Thoracic aorta (tissue), 2 donors: ENCODE results near the gene WWTR1. TPM values are rescaled to one million over a fixed set of nuclear protein-coding genes. Genes with fewer than 3 reads are reported as not detected.

ENCODE experiments used
- ATAC-seq: fragments of 150-250 bp; one replicate; pipeline ENCODE4 v1.8.0; 2017; ENCODE audit warnings: low read depth; ENCODE audit not compliant: insufficient number of reproducible peaks, low FRiP score
- DNase-seq: peaks from one replicate; pipeline ENCODE4 v3.0.0-alpha.2; 2020; ENCODE audit warnings: low spot score
- H3K27ac ChIP-seq, 2 donors: fragments of 200-600 bp; sonication (generic); 1 replicate in 1 of 2; 2 replicates in 1 of 2; pipeline ENCODE4 v1.5.1; 2016; ENCODE audit warnings: mild to moderate bottlenecking in 2 of 2, moderate library complexity in 2 of 2
- H3K27me3 ChIP-seq: fragments of 200-600 bp; sonication (generic); replicated peaks from 2 replicates; pipeline ENCODE4 v1.6.0; 2016; ENCODE audit warnings: mild to moderate bottlenecking; ENCODE audit not compliant: insufficient read depth
- H3K36me3 ChIP-seq: fragments of 200-600 bp; sonication (generic); one replicate; pipeline ENCODE4 v1.5.1; 2016
- H3K4me1 ChIP-seq, 2 donors: fragments of 200-600 bp; sonication (generic); 1 replicate in 1 of 2; 2 replicates in 1 of 2; pipeline versions ENCODE4 v1.5.1 to v1.6.0; 2016; ENCODE audit warnings: low read depth in 2 of 2, mild to moderate bottlenecking in 1 of 2; ENCODE audit not compliant: control insufficient read depth in 1 of 2
- H3K4me3 ChIP-seq: fragments of 200-600 bp; sonication (generic); 2 replicates; pipeline ENCODE4 v1.5.1; 2016; ENCODE audit warnings: mild to moderate bottlenecking
- H3K9me3 ChIP-seq: fragments of 200-600 bp; sonication (generic); 2 replicates; pipeline ENCODE4 v1.5.1; 2016
- total RNA-seq, 2 donors: library from RNA; depleted of rRNA; stranded (reverse); fragments of >200 nt; gene quantifications; one replicate each; pipeline versions ENCODE4 v1.1.0 to v1.2.3, GENCODE V29; 2016
- TF ChIP-seq, protein P1 (sequence below): fragments of 200-600 bp; sonication (generic); IDR thresholded peaks from one replicate; pipeline ENCODE4 v1.5.1; 2019; ENCODE audit warnings: antibody characterized with exemption

Gene WWTR1
- total RNA-seq, 2 donors from 2014 or later: 135 to 243 TPM

GRCh38 chr3:149547413-149547812 is 110.4 kb downstream of the WWTR1 start:
- Histone ChIP-seq H3K27ac (peak overlapping the region; percentile 84 to 88), H3K27me3 (no peaks in the 10 kb centered on the region), H3K9me3 (no peaks in the 10 kb centered on the region), H3K4me1 (peaks cover 8 to 48% of the 10 kb centered on the region in 2 donors), H3K36me3 (no peaks in the 10 kb centered on the region), H3K4me3 (peak overlapping the region; percentile 56)
- ATAC-seq (peak; percentile 85), DNase-seq (peak; percentile 59)
- TF ChIP-seq, protein P1, sequence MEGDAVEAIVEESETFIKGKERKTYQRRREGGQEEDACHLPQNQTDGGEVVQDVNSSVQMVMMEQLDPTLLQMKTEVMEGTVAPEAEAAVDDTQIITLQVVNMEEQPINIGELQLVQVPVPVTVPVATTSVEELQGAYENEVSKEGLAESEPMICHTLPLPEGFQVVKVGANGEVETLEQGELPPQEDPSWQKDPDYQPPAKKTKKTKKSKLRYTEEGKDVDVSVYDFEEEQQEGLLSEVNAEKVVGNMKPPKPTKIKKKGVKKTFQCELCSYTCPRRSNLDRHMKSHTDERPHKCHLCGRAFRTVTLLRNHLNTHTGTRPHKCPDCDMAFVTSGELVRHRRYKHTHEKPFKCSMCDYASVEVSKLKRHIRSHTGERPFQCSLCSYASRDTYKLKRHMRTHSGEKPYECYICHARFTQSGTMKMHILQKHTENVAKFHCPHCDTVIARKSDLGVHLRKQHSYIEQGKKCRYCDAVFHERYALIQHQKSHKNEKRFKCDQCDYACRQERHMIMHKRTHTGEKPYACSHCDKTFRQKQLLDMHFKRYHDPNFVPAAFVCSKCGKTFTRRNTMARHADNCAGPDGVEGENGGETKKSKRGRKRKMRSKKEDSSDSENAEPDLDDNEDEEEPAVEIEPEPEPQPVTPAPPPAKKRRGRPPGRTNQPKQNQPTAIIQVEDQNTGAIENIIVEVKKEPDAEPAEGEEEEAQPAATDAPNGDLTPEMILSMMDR: no peak

DNA sequence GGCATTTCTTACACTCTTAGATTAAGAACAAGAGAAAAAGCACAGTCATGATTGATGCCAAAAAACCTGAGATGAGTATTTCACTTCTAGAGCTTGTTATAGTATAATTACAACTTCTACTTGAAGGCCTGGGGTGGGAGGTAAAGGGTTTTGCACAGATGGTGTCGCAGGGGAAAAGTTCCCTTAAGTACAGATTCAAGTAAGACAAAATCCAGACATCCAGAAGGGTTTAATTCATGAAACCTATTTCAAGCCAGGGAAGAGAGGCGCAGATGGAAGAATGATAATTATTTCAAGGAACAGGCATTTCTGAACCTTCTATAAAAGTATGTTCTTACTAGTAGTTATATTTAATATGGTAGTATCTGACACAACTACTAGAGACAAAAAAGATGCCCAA is 112.8 kb downstream of the WWTR1 start:
- H3K9me3 ChIP-seq: no peaks in the 10 kb centered on the region
- DNase-seq (no peak), ATAC-seq (no peak)
- H3K27ac ChIP-seq: no peak overlapping the region
- no peaks in the 10 kb centered on the region for H3K27me3 ChIP-seq
- H3K36me3 ChIP-seq: peaks cover 8% of the 10 kb centered on the region
- TF ChIP-seq, protein P1: no peak
- H3K4me1 ChIP-seq: peaks cover 14 to 57% of the 10 kb centered on the region in 2 donors
- no peak overlapping the region for H3K4me3 ChIP-seq

DNA sequence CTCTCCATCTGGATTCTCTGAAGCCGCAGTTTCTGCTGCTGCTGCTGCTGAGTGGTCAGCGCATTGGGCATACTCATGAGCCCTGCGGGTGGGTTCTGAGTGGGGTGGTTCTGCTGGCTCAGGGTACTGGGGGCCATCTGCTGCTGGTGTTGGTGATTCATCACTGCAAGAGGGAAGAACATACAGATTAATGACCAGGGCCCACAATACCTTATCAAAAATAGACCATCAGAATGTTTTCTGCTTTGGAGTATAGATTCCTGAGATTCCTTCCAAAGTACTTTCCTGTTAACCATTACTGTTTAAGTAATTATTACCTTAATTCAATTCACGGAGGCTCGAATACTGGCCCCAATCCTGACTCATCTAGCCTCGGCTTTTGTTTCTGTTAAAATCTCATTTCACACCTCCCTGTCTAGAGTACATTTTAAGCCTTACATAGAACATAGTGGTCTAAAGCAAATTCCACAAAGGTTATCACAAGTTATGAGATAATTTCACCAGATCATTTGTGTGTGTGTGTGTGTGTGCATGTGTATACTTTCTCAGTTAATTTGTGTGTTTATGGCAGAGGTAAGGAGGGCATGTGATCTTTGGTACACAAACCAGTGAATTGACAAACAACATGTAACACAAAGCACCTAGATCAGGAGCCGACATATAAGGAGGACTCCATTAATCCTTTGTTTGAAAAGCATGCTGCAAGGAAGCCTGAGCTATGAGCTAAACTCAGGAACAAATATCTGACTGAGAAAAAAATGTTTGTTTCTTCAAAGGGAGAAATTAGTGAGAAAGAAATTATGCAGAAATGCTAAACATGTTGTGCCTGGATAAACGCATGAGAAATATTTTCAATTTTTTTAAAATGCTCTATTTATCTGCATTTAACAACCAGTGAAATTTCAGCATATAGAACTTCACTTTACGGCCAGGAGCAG is 115.2 kb downstream of the WWTR1 start:
- TF ChIP-seq, protein P1: no peak
- ATAC-seq (no peak), DNase-seq (no peak)
- Histone ChIP-seq H3K4me3 (no peak overlapping the region), H3K36me3 (peaks cover 8% of the 10 kb centered on the region), H3K27ac (peak overlapping the region in 1 of 2 donors; percentile 35), H3K27me3 (no peaks in the 10 kb centered on the region), H3K9me3 (no peaks in the 10 kb centered on the region), H3K4me1 (peaks cover 13 to 56% of the 10 kb centered on the region in 2 donors)

GRCh38 chr3:149541091-149541491 is 116.7 kb downstream of the WWTR1 start:
- H3K27me3 ChIP-seq: no peaks in the 10 kb centered on the region
- H3K36me3 ChIP-seq: peaks cover 8% of the 10 kb centered on the region
- no peak overlapping the region for H3K4me3 ChIP-seq
- no peak for DNase-seq
- no peaks in the 10 kb centered on the region for H3K9me3 ChIP-seq
- H3K27ac ChIP-seq: peak overlapping the region; percentile 29 to 35
- no peak for ATAC-seq
- TF ChIP-seq, protein P1: no peak
- H3K4me1 ChIP-seq: peaks cover 15 to 59% of the 10 kb centered on the region in 2 donors

GRCh38 chr3:149538371-149538770 is 119.5 kb downstream of the WWTR1 start:
- TF ChIP-seq, protein P1: no peak
- no peak for ATAC-seq

More at GRCh38 chr3:149538371-149538770, 119.5 kb downstream of the WWTR1 start:
- no peaks in the 10 kb centered on the region for H3K9me3 ChIP-seq
- H3K27ac ChIP-seq: no peak overlapping the region
- H3K36me3 ChIP-seq: peaks cover 8% of the 10 kb centered on the region
- peaks cover 28 to 86% of the 10 kb centered on the region in 2 donors for H3K4me1 ChIP-seq
- H3K27me3 ChIP-seq: no peaks in the 10 kb centered on the region
- DNase-seq: no peak
- no peak overlapping the region for H3K4me3 ChIP-seq
